Mucosa of descending colon (tissue), 3 donors: ENCODE data around the gene HS3ST1. TPM values are rescaled to one million over a fixed set of nuclear protein-coding genes. Genes with fewer than 3 reads are reported as not detected.

ENCODE experiments used
- ATAC-seq: fragments of 200-7000 bp; cut with Tn5 transposase; one replicate; pipeline ENCODE4 v1.9.1; 2020; ENCODE audit warnings: mild to moderate bottlenecking, moderate library complexity
- DNase-seq, 3 donors: peaks; one replicate each; pipeline ENCODE4 v3.0.0-alpha.2; 2020
- H3K36me3 ChIP-seq: fragments of 200-600 bp; one replicate; pipeline ENCODE4 v1.8.0; 2021; ENCODE audit warnings: low read depth, mild to moderate bottlenecking
- H3K4me1 ChIP-seq: fragments of 200-600 bp; one replicate; pipeline ENCODE4 v1.8.0; 2021; ENCODE audit warnings: low read depth, mild to moderate bottlenecking
- H3K4me3 ChIP-seq: fragments of 200-600 bp; one replicate; pipeline ENCODE4 v1.8.0; 2021; ENCODE audit warnings: mild to moderate bottlenecking
- H3K9me3 ChIP-seq: fragments of 200-600 bp; one replicate; pipeline ENCODE4 v1.8.0; 2021; ENCODE audit warnings: mild to moderate bottlenecking
- CTCF ChIP-seq: fragments of 200-600 bp; IDR thresholded peaks from one replicate; pipeline ENCODE4 v1.8.0; 2022; ENCODE audit warnings: antibody characterized with exemption, mild to moderate bottlenecking
- intact Hi-C, 2 donors: fragments of 100-400 bp; cut with DNase I in 1 of 2; cut with micrococcal nuclease in 1 of 2; formaldehyde crosslinking; loops; one replicate each; pipeline versions ENCODE4 v1.11.0 to v1.11.1; 2022; cut with DNase I, micrococcal nuclease
- total RNA-seq, 3 donors: library from RNA; stranded (reverse); fragmentation: NEBNext Ultra II Directional in 2 of 3; extraction: Animal tissue kit (Norgen Biotek cat#: 25700) in 2 of 3; gene quantifications; one replicate each; pipeline versions ENCODE4 v1.2.1 to v1.2.4, GENCODE V29; 2021 to 2023
- donor health status: DM: no; HTN: no; CAD: no; lungs with moderate emphysema.
- donor health status: DM: no; HTN: no; CAD: no.
- donor health status: DM: no; HTN: yes; CAD: no.

Gene HS3ST1
- total RNA-seq, 3 donors from 2014 or later, result 4.0 to 6.3 (median 5.5) TPM

- no peaks in the 10 kb centered on the region for H3K36me3 ChIP-seq
- H3K4me1 ChIP-seq, result peaks cover 4% of the 10 kb centered on the region
- ATAC-seq, result no peak
- intact Hi-C loops, result loop anchor here (10.0 kb wide), 1 partner anchor 839 kb away; no protein-coding TSS in a partner anchor
- H3K4me3 ChIP-seq, result no peak overlapping the region
- peak in 1 of 3 donors; percentile 47 for DNase-seq
- TF ChIP-seq CTCF, result no peak
- no peaks in the 10 kb centered on the region for H3K9me3 ChIP-seq
Observed at GRCh38 chr4:11424000-11424399, 4.7 kb downstream of the HS3ST1 start.

GRCh38 chr4:11423465-11423864 lies 5.2 kb downstream of the HS3ST1 start:
- ATAC-seq (no peak), DNase-seq (no peak)
- TF ChIP-seq CTCF, result no peak
- intact Hi-C loops, result loop anchor here (10.0 kb wide), 1 partner anchor 839 kb away; no protein-coding TSS in a partner anchor
- no peak overlapping the region for H3K4me3 ChIP-seq
- H3K9me3 ChIP-seq, result no peaks in the 10 kb centered on the region
- peaks cover 4% of the 10 kb centered on the region for H3K4me1 ChIP-seq
- no peaks in the 10 kb centered on the region for H3K36me3 ChIP-seq

- intact Hi-C loops, result loop anchor here (10.0 kb wide), 1 partner anchor 836 kb away; no protein-coding TSS in a partner anchor
Observed at GRCh38 chr4:11421116-11421515, 7.6 kb downstream of the HS3ST1 start.

DNA sequence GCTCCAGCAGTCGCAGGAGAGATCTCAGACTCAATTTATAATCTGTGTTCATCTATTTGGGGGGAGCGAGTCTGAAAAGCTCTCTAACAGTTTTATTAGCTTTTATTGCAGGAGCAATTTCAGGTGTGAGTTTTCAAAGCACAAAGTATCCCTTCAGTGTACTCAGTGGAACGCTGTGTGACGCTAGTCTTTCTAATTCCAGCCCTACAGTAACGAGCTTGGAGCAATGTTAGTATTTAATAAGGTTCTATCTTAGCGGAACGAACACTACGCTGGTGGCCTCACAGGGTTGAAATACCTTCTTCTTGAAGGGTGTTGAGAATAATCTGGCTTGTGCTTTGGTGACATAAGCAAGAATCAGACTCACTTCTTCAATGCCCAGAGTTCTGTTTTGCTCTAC lies 8.4 kb downstream of the HS3ST1 start:
- no peak for TF ChIP-seq CTCF
- intact Hi-C loops, result loop anchor here (10.0 kb wide), 1 partner anchor 836 kb away; no protein-coding TSS in a partner anchor
- Histone ChIP-seq H3K9me3 (no peaks in the 10 kb centered on the region), H3K36me3 (no peaks in the 10 kb centered on the region), H3K4me3 (no peak overlapping the region), H3K4me1 (no peaks in the 10 kb centered on the region)
- DNase-seq (no peak), ATAC-seq (peak; percentile 70)

More at GRCh38 chr4:11421116-11421515, 7.6 kb downstream of the HS3ST1 start:
- ATAC-seq (no peak), DNase-seq (no peak)
- Histone ChIP-seq H3K4me3 (no peak overlapping the region), H3K9me3 (no peaks in the 10 kb centered on the region), H3K36me3 (no peaks in the 10 kb centered on the region), H3K4me1 (no peaks in the 10 kb centered on the region)
- no peak for TF ChIP-seq CTCF

DNA sequence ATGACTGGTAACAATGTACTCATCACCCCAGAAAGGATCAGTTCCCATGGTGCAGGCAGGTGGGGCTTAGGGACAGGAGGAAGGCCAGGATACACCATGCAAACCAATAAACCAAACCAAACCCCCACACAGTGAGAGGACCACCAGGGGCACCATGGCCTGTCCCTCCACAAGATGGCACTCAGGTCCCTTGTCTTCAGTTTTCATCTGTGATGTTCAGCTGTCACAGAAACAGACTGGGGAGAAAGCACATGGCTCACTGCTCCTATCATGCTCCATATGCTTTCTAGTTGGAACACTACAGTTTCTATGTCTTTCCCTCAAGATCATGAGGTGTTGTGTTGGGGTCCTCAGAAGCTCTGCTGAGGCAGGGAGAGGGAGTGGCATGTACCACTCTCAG lies 10.1 kb downstream of the HS3ST1 start:
- Histone ChIP-seq H3K9me3 (no peaks in the 10 kb centered on the region), H3K4me1 (no peaks in the 10 kb centered on the region), H3K36me3 (no peaks in the 10 kb centered on the region), H3K4me3 (no peak overlapping the region)
- intact Hi-C loops, result no loop called here
- TF ChIP-seq CTCF, result no peak
- no peak for ATAC-seq
- no peak for DNase-seq

- Histone ChIP-seq H3K4me3 (no peak overlapping the region), H3K4me1 (no peaks in the 10 kb centered on the region), H3K9me3 (no peaks in the 10 kb centered on the region), H3K36me3 (no peaks in the 10 kb centered on the region)
- DNase-seq, result no peak
- ATAC-seq, result no peak
- intact Hi-C loops, result no loop called here
- no peak for TF ChIP-seq CTCF
Observed at GRCh38 chr4:11416767-11417113, 12.0 kb downstream of the HS3ST1 start.
